SK-N-SH treated with all-trans-retinoic acid at 6 μM for 48 hours (cell line): Measurements from ENCODE around the gene SLC7A8.

Source experiments
- ATAC-seq: fragments of 200-7000 bp; cut with Tn5 transposase; 3 replicates; pipeline ENCODE4 v1.9.1; 2020; ENCODE audit warnings: mild to moderate bottlenecking, moderate library complexity
- ARNTL ChIP-seq: fragments of 450-650 bp; formaldehyde crosslinking; IDR thresholded peaks from 2 replicates; pipeline ENCODE4 v1.5.0; 2020; ENCODE audit warnings: low read depth, mild to moderate bottlenecking, moderate library complexity, borderline replicate concordance
- BACH2 ChIP-seq: fragments of 250-450 bp; sonication (Bioruptor Pico); IDR thresholded peaks from 2 replicates; pipeline ENCODE4 v1.9.0; 2021; ENCODE audit warnings: mild to moderate bottlenecking, borderline replicate concordance
- CREB5 ChIP-seq: fragments of 250-450 bp; sonication (Bioruptor Pico); IDR thresholded peaks from 2 replicates; pipeline ENCODE4 v1.5.1; 2020; ENCODE audit warnings: low read depth, mild to moderate bottlenecking, moderate library complexity
- ISL1 ChIP-seq: fragments of 250-450 bp; sonication (Bioruptor Pico); IDR thresholded peaks from 2 replicates; pipeline ENCODE4 v2.1.2; 2022; ENCODE audit warnings: mild to moderate bottlenecking, moderate library complexity
- OSR1 ChIP-seq: fragments of 250-450 bp; sonication (Bioruptor Pico); IDR thresholded peaks from 2 replicates; pipeline ENCODE4 v1.8.0; 2022; ENCODE audit warnings: moderate library complexity, mild to moderate bottlenecking, inconsistent platforms
- PATZ1 ChIP-seq: fragments of 250-450 bp; sonication (Bioruptor Pico); IDR thresholded peaks from 2 replicates; pipeline ENCODE4 v1.8.0; 2020; ENCODE audit warnings: mild to moderate bottlenecking, moderate library complexity, borderline replicate concordance
- SNAI2 ChIP-seq: fragments of 250-450 bp; sonication (Bioruptor Pico); IDR thresholded peaks from 2 replicates; pipeline ENCODE4 v1.5.0; 2020; ENCODE audit warnings: mild to moderate bottlenecking, moderate library complexity
- TCF4 ChIP-seq: fragments of 250-450 bp; sonication (Bioruptor Pico); IDR thresholded peaks from 2 replicates; pipeline ENCODE4 v1.8.0; 2021; ENCODE audit warnings: mild to moderate bottlenecking, moderate library complexity, borderline replicate concordance
- TOX ChIP-seq: fragments of 250-450 bp; sonication (Bioruptor Pico); IDR thresholded peaks from 2 replicates; pipeline ENCODE4 v1.8.0; 2021; ENCODE audit warnings: mild to moderate bottlenecking, moderate library complexity, borderline replicate concordance
- ZC3H10 ChIP-seq: fragments of 250-450 bp; sonication (Bioruptor Pico); IDR thresholded peaks from 2 replicates; pipeline ENCODE4 v1.5.1; 2021; ENCODE audit warnings: mild to moderate bottlenecking, moderate library complexity
- ZFP3 ChIP-seq: fragments of 250-450 bp; sonication (Bioruptor Pico); IDR thresholded peaks from 2 replicates; pipeline ENCODE4 v1.5.0; 2020; ENCODE audit warnings: mild to moderate bottlenecking, moderate library complexity
- ZFP30 ChIP-seq: fragments of 450-650 bp; formaldehyde crosslinking; IDR thresholded peaks from 2 replicates; pipeline ENCODE4 v1.5.0; 2022; ENCODE audit warnings: mild to moderate bottlenecking, moderate library complexity
- ZNF8 ChIP-seq: fragments of 450-650 bp; formaldehyde crosslinking; IDR thresholded peaks from 2 replicates; pipeline ENCODE4 v1.5.0; 2020; ENCODE audit warnings: mild to moderate bottlenecking, moderate library complexity

The SLC7A8 gene

GRCh38 chr14:23076785-23077408 lies 106.6 kb downstream of the SLC7A8 start:
- ATAC-seq: peak; percentile 54; the same call in 2 of the 3 replicates
- TF ChIP-seq ISL1 (CRISPR knock-in tag) (no peak), ZFP3 (CRISPR knock-in tag) (no peak), PATZ1 (CRISPR knock-in tag) (no peak), TOX (CRISPR knock-in tag) (no peak), TCF4 (CRISPR knock-in tag) (no peak), ZNF8 (CRISPR knock-in tag) (no peak), SNAI2 (CRISPR knock-in tag) (no peak), ARNTL (CRISPR knock-in tag) (no peak), CREB5 (no peak), OSR1 (CRISPR knock-in tag) (no peak), BACH2 (CRISPR knock-in tag) (no peak), ZFP30 (CRISPR knock-in tag) (no peak), ZC3H10 (CRISPR knock-in tag) (no peak)
